Prostate gland (tissue), 2 donors: Measurements from ENCODE around the gene RAVER1.

Source experiments
- CTCF ChIP-seq, 4 experiments: fragments of 200-600 bp in 2 of 4; fragments of 450-650 bp in 2 of 4; sonication (generic) in 2 of 4; IDR thresholded peaks; 1 replicate in 3 of 4; 2 replicates in 1 of 4; pipeline ENCODE4 v1.5.1; 2016 to 2019; ENCODE audit warnings: antibody characterized with exemption in 4 of 4, mild to moderate bottlenecking in 2 of 4, moderate library complexity in 2 of 4
- POLR2A ChIP-seq: fragments of 450-650 bp; IDR thresholded peaks from one replicate; pipeline ENCODE4 v1.6.1; 2016; ENCODE audit warnings: antibody characterized with exemption, mild to moderate bottlenecking
- POLR2AphosphoS5 ChIP-seq: sonication (generic); formaldehyde crosslinking; IDR thresholded peaks from one replicate; pipeline ENCODE4 v1.6.1; 2017; ENCODE audit warnings: antibody characterized with exemption

GRCh38 chr19:10344780-10345179 is 11.5 kb upstream of the RAVER1 start:
- TF ChIP-seq CTCF (IDR thresholded peaks at IDR 0.05) (no peak), POLR2AphosphoS5 (no peak), POLR2A (no peak)
